Measurements from ENCODE around the gene COQ7.
A peak's percentile ranks its signal among the peaks of the same experiment; 100 is the strongest.

Gene COQ7

GRCh38 chr16:19086322-19087199 lies 19.1 kb downstream of the COQ7 start:
- peak; percentile 77 for DNase-seq

GRCh38 chr16:19088341-19088916 lies 21.0 kb downstream of the COQ7 start:
- DNase-seq = no peak

GRCh38 chr16:19089410-19089955 lies 22.1 kb downstream of the COQ7 start:
- no peak for DNase-seq

GRCh38 chr16:19090916-19091315 lies 23.5 kb downstream of the COQ7 start:
- DNase-seq = no peak

GRCh38 chr16:19092653-19093410 lies 25.4 kb downstream of the COQ7 start:
- DNase-seq = no peak

GRCh38 chr16:19093631-19094541 lies 26.5 kb downstream of the COQ7 start:
- no peak for DNase-seq

- DNase-seq = no peak
These were observed 27.3 kb downstream of the COQ7 start for GRCh38 chr16:19094542-19095365.

GRCh38 chr16:19095654-19096053 lies 28.2 kb downstream of the COQ7 start:
- DNase-seq = no peak

- no peak for DNase-seq
These were observed 30.8 kb downstream of the COQ7 start for GRCh38 chr16:19098173-19098572.

- no peak for DNase-seq
These were observed 34.9 kb downstream of the COQ7 start for GRCh38 chr16:19102187-19102872.

- DNase-seq = no peak
These were observed 37.2 kb downstream of the COQ7 start for GRCh38 chr16:19104607-19105006.

- DNase-seq = no peak
These were observed 37.7 kb downstream of the COQ7 start for GRCh38 chr16:19105131-19105530.

- DNase-seq = no peak
These were observed 38.6 kb downstream of the COQ7 start for GRCh38 chr16:19105891-19106624.

- DNase-seq = no peak
These were observed 39.2 kb downstream of the COQ7 start for GRCh38 chr16:19106625-19107020.

GRCh38 chr16:19108409-19109287 lies 41.2 kb downstream of the COQ7 start:
- no peak for DNase-seq

- no peak for DNase-seq
These were observed 41.9 kb downstream of the COQ7 start for GRCh38 chr16:19109288-19109664.

- no peak for DNase-seq
These were observed 43.3 kb downstream of the COQ7 start for GRCh38 chr16:19110537-19111360.

GRCh38 chr16:19112099-19112407 lies 44.6 kb downstream of the COQ7 start:
- no peak for DNase-seq

Measured in stimulated activated CD4-positive, alpha-beta T cell treated with anti-CD3 and anti-CD28 coated beads, Interleukin-4, amount 100 ng/mL, for 24 hours (primary cell).